Thyroid gland (tissue), 4 donors: ENCODE measurements around the gene TMEM260.

Experiments used
- POLR2A ChIP-seq, 2 donors: fragments of 450-650 bp; IDR thresholded peaks; one replicate each; pipeline ENCODE4 v1.6.1; 2017; ENCODE audit warnings: antibody characterized with exemption in 2 of 2, mild to moderate bottlenecking in 2 of 2, moderate library complexity in 1 of 2
- TF ChIP-seq, protein P1 (sequence below), 6 experiments: fragments of 200-600 bp in 3 of 6; fragments of 450-650 bp in 3 of 6; sonication (generic) in 3 of 6; IDR thresholded peaks; one replicate each; pipeline ENCODE4 v1.5.1; 2016 to 2019; ENCODE audit warnings: antibody characterized with exemption in 6 of 6, mild to moderate bottlenecking in 2 of 6, inconsistent platforms in 1 of 6, moderate library complexity in 1 of 6

GRCh38 chr14:56562883-56563282 is 16.7 kb upstream of the TMEM260 start:
- TF ChIP-seq, protein P1, sequence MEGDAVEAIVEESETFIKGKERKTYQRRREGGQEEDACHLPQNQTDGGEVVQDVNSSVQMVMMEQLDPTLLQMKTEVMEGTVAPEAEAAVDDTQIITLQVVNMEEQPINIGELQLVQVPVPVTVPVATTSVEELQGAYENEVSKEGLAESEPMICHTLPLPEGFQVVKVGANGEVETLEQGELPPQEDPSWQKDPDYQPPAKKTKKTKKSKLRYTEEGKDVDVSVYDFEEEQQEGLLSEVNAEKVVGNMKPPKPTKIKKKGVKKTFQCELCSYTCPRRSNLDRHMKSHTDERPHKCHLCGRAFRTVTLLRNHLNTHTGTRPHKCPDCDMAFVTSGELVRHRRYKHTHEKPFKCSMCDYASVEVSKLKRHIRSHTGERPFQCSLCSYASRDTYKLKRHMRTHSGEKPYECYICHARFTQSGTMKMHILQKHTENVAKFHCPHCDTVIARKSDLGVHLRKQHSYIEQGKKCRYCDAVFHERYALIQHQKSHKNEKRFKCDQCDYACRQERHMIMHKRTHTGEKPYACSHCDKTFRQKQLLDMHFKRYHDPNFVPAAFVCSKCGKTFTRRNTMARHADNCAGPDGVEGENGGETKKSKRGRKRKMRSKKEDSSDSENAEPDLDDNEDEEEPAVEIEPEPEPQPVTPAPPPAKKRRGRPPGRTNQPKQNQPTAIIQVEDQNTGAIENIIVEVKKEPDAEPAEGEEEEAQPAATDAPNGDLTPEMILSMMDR (IDR thresholded peaks at IDR 0.05), result no peak
- no peak for TF ChIP-seq POLR2A (IDR thresholded peaks at IDR 0.05)
